ENCODE measurements around the gene UGT3A2. TPM values are rescaled to one million over a fixed set of nuclear protein-coding genes. Genes with fewer than 3 reads are reported as not detected.

UGT3A2 gene
- total RNA-seq = not detected in 2 replicates

GRCh38 chr5:36066540-36067210 lies at the start of gene UGT3A2:
TSS of gene UGT3A2 (minus strand) at chr5:36066882. CDS start at chr5:36066789, 93 bp downstream.
- Mint-ChIP-seq H3K27me3 (peaks cover 33% of the 10 kb centered on the region), H3K9me3 (no peaks in the 10 kb centered on the region), H3K27ac (no peak within 1 kb of the TSS), H3K36me3 (ENCODE audit: low read depth) (no peaks in the 10 kb centered on the region), H3K4me1 (peaks cover 12% of the 10 kb centered on the region), H3K4me3 (no peak within 1 kb of the TSS)
- intact Hi-C loops (cut with micrococcal nuclease) = no loop called here
- no peak for DNase-seq

- no peaks in the 10 kb centered on the region for H3K27me3 Mint-ChIP-seq
- no peaks in the 10 kb centered on the region for H3K9me3 Mint-ChIP-seq
- no peak overlapping the region for H3K4me3 Mint-ChIP-seq
- intact Hi-C loops (cut with micrococcal nuclease) = no loop called here
- H3K36me3 Mint-ChIP-seq (ENCODE audit: low read depth) = peaks cover 24% of the 10 kb centered on the region
- no peaks in the 10 kb centered on the region for H3K4me1 Mint-ChIP-seq
- H3K27ac Mint-ChIP-seq = no peak overlapping the region
- DNase-seq = no peak
Measured at GRCh38 chr5:36111238-36111637, 44.6 kb upstream of the UGT3A2 start.

- intact Hi-C loops (cut with micrococcal nuclease) = no loop called here
- no peaks in the 10 kb centered on the region for H3K9me3 Mint-ChIP-seq
- peaks cover 34% of the 10 kb centered on the region for H3K36me3 Mint-ChIP-seq (ENCODE audit: low read depth)
Measured at GRCh38 chr5:36108758-36109460, 42.2 kb upstream of the UGT3A2 start.

GRCh38 chr5:36105819-36106218 lies 39.1 kb upstream of the UGT3A2 start:
- no peak for DNase-seq
- intact Hi-C loops (cut with micrococcal nuclease) = no loop called here
- H3K27me3 Mint-ChIP-seq = no peaks in the 10 kb centered on the region
- no peak overlapping the region for H3K4me3 Mint-ChIP-seq
- H3K36me3 Mint-ChIP-seq (ENCODE audit: low read depth) = peaks cover 36% of the 10 kb centered on the region
- no peak overlapping the region for H3K27ac Mint-ChIP-seq
- H3K4me1 Mint-ChIP-seq = no peaks in the 10 kb centered on the region
- no peaks in the 10 kb centered on the region for H3K9me3 Mint-ChIP-seq

More at GRCh38 chr5:36108758-36109460, 42.2 kb upstream of the UGT3A2 start:
- Mint-ChIP-seq H3K4me3 (no peak overlapping the region), H3K4me1 (no peaks in the 10 kb centered on the region), H3K27ac (no peak overlapping the region), H3K27me3 (no peaks in the 10 kb centered on the region)
- DNase-seq = no peak

GRCh38 chr5:36099748-36100147 lies 33.1 kb upstream of the UGT3A2 start:
- Mint-ChIP-seq H3K27me3 (no peaks in the 10 kb centered on the region), H3K4me1 (no peaks in the 10 kb centered on the region), H3K4me3 (no peak overlapping the region), H3K9me3 (no peaks in the 10 kb centered on the region), H3K36me3 (ENCODE audit: low read depth) (peaks cover 4% of the 10 kb centered on the region), H3K27ac (no peak overlapping the region)
- intact Hi-C loops (cut with micrococcal nuclease) = no loop called here
- no peak for DNase-seq

GRCh38 chr5:36096486-36096885 lies 29.8 kb upstream of the UGT3A2 start:
- intact Hi-C loops (cut with micrococcal nuclease) = no loop called here
- H3K27me3 Mint-ChIP-seq = peaks cover 3% of the 10 kb centered on the region

GRCh38 chr5:36089989-36090388 lies 23.3 kb upstream of the UGT3A2 start:
- Mint-ChIP-seq H3K9me3 (peaks cover 6% of the 10 kb centered on the region), H3K27me3 (peaks cover 15% of the 10 kb centered on the region), H3K4me3 (no peak overlapping the region), H3K36me3 (ENCODE audit: low read depth) (no peaks in the 10 kb centered on the region), H3K27ac (no peak overlapping the region), H3K4me1 (no peaks in the 10 kb centered on the region)
- intact Hi-C loops (cut with micrococcal nuclease) = no loop called here
- DNase-seq = peak; percentile 65

More at GRCh38 chr5:36096486-36096885, 29.8 kb upstream of the UGT3A2 start:
- H3K9me3 Mint-ChIP-seq = peaks cover 6% of the 10 kb centered on the region
- no peak overlapping the region for H3K27ac Mint-ChIP-seq
- DNase-seq = no peak
- H3K4me1 Mint-ChIP-seq = no peaks in the 10 kb centered on the region
- no peaks in the 10 kb centered on the region for H3K36me3 Mint-ChIP-seq (ENCODE audit: low read depth)
- H3K4me3 Mint-ChIP-seq = no peak overlapping the region

GRCh38 chr5:36079200-36079781 lies 12.6 kb upstream of the UGT3A2 start:
- no peaks in the 10 kb centered on the region for H3K4me1 Mint-ChIP-seq
- intact Hi-C loops (cut with micrococcal nuclease) = loop anchor here (1.0 to 5.0 kb wide), 3 partner anchors 163 to 428 kb away; partner anchors contain the start of gene NADK2
- H3K36me3 Mint-ChIP-seq (ENCODE audit: low read depth) = no peaks in the 10 kb centered on the region
- H3K27me3 Mint-ChIP-seq = peaks cover 30% of the 10 kb centered on the region
- H3K4me3 Mint-ChIP-seq = no peak overlapping the region
- peak; percentile 81 for DNase-seq
- no peaks in the 10 kb centered on the region for H3K9me3 Mint-ChIP-seq
- H3K27ac Mint-ChIP-seq = no peak overlapping the region

- no peak overlapping the region for H3K27ac Mint-ChIP-seq
Measured at GRCh38 chr5:36078430-36078829, 11.7 kb upstream of the UGT3A2 start.

GRCh38 chr5:36073595-36074216 lies 7.0 kb upstream of the UGT3A2 start:
- Mint-ChIP-seq H3K9me3 (no peaks in the 10 kb centered on the region), H3K27ac (no peak overlapping the region), H3K36me3 (ENCODE audit: low read depth) (no peaks in the 10 kb centered on the region), H3K27me3 (peaks cover 26% of the 10 kb centered on the region), H3K4me3 (no peak overlapping the region), H3K4me1 (peaks cover 12% of the 10 kb centered on the region)
- peak; percentile 66 for DNase-seq
- intact Hi-C loops (cut with micrococcal nuclease) = no loop called here

More at GRCh38 chr5:36078430-36078829, 11.7 kb upstream of the UGT3A2 start:
- Mint-ChIP-seq H3K4me3 (no peak overlapping the region), H3K9me3 (no peaks in the 10 kb centered on the region), H3K36me3 (ENCODE audit: low read depth) (no peaks in the 10 kb centered on the region), H3K4me1 (peaks cover 2% of the 10 kb centered on the region), H3K27me3 (peaks cover 25% of the 10 kb centered on the region)
- intact Hi-C loops (cut with micrococcal nuclease) = loop anchor here (5.0 kb wide), 2 partner anchors 164 to 229 kb away; partner anchors contain the start of gene NADK2
- no peak for DNase-seq

GRCh38 chr5:36070687-36071571 lies 4.2 kb upstream of the UGT3A2 start:
- Mint-ChIP-seq H3K27me3 (peaks cover 31% of the 10 kb centered on the region), H3K9me3 (no peaks in the 10 kb centered on the region), H3K4me3 (peak overlapping the region; percentile 78), H3K4me1 (peaks cover 15% of the 10 kb centered on the region), H3K36me3 (ENCODE audit: low read depth) (no peaks in the 10 kb centered on the region), H3K27ac (peak overlapping the region; percentile 1)
- intact Hi-C loops (cut with micrococcal nuclease) = no loop called here
- DNase-seq = no peak

GRCh38 chr5:36068751-36069281 lies 2.1 kb upstream of the UGT3A2 start:
- no peak for DNase-seq
- intact Hi-C loops (cut with micrococcal nuclease) = no loop called here
- Mint-ChIP-seq H3K4me1 (peaks cover 15% of the 10 kb centered on the region), H3K9me3 (no peaks in the 10 kb centered on the region), H3K27ac (no peak overlapping the region), H3K4me3 (no peak overlapping the region), H3K36me3 (ENCODE audit: low read depth) (no peaks in the 10 kb centered on the region), H3K27me3 (peaks cover 34% of the 10 kb centered on the region)

GRCh38 chr5:36066001-36066539 lies 612 bp downstream of the UGT3A2 start:
- Mint-ChIP-seq H3K4me3 (no peak overlapping the region), H3K36me3 (ENCODE audit: low read depth) (no peaks in the 10 kb centered on the region)

More at GRCh38 chr5:36066001-36066539, 612 bp downstream of the UGT3A2 start:
- Mint-ChIP-seq H3K27me3 (peaks cover 33% of the 10 kb centered on the region), H3K4me1 (peaks cover 6% of the 10 kb centered on the region), H3K9me3 (no peaks in the 10 kb centered on the region), H3K27ac (no peak overlapping the region)
- intact Hi-C loops (cut with micrococcal nuclease) = no loop called here
- DNase-seq = no peak
